HG02973 (cell line): ENCODE results near the gene CHCHD3.

Experiments used
- ATAC-seq: cut with Tn5 transposase; IDR thresholded peaks from one replicate; pipeline ENCODE4 v1.9.1; 2021; ENCODE audit warnings: moderate library complexity; ENCODE audit not compliant: unreplicated experiment

Gene CHCHD3

DNA sequence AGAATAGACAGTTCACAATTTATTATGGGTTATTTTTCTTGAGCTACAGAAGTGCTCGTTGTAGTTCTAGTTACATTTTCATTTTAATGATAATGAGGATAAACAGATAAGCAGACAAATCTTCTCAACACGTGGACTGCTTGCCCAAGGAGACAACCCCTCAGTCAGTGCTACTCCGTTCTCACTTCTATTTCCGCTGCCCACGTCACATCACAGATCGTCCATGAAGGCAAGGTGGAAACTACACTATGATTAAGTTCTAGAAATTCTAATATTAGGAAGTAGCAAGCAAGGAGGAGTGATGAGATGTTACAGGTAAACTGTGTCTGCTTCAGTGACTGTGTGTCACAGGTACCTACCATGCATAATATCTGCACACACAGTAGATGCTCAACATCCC is 210.5 kb downstream of the CHCHD3 start:
- ATAC-seq, result peak; percentile 64

DNA sequence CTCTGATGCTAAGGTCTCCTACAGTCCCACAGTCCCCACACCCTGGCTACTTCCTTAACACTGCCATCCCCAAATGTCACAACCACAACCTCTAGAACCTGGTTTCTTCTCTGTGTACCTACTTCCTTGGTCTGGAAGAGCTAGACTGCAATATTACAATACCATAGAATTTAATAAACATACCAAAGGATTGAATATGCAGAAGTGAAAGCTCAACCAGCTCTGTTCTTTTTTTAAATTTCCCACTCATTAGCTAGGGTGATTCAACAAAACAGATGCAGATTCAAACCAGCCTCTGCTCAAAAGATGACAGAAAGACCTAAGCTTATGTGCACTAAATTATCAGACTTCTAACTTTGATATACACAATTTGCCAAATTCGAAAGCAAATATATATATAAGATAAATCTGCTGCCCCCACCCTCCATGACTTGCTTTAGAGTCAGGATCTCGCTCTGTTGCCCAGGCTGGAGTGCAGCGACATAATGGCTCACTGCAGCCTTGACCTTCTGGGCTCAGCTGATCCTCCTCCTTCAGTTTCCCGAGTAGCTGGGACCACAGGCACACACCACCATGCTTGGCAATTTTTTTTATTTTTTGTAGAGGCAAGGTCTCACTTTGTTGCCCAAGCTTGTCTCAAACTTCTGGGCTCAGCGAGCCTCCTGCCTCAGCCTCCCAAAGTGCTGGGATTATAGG is 212.6 kb downstream of the CHCHD3 start:
- no peak for ATAC-seq

DNA sequence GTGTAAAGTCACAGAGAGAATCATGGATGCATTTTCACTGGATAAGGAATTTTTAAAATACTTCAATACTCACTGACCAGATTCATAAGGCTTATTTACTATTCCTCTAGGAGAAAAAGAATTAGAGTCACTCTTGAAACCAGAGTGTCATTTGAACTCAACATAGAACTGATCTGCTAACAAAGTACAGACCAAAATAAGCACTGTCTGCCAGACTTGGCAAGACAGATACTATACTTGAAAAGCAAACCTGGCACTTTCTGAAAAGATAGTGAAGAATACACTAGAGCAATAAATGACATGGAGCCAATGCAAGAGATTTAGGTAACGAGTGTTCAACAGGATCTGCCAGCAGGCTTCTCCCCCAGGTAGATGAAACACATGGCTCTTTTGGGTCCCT is 215.3 kb downstream of the CHCHD3 start:
- no peak for ATAC-seq

DNA sequence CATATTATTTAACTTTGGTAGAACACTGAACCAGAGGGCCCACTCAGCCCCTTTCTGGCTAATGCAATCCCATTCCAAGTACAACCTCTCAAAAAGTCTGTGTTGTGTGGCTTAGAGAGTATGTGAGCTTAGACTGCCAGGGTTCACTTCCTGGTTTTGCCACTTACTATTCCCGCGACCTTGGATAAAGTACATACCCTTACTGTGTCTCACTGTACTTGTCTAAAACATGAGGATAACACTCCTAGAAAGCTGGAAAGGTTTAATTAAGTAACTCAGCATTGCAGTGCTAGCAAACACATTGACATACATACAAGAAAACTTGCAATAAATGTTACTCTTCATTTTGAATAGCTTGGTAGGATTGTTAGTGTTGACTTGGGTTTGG is 215.8 kb downstream of the CHCHD3 start:
- no peak for ATAC-seq

DNA sequence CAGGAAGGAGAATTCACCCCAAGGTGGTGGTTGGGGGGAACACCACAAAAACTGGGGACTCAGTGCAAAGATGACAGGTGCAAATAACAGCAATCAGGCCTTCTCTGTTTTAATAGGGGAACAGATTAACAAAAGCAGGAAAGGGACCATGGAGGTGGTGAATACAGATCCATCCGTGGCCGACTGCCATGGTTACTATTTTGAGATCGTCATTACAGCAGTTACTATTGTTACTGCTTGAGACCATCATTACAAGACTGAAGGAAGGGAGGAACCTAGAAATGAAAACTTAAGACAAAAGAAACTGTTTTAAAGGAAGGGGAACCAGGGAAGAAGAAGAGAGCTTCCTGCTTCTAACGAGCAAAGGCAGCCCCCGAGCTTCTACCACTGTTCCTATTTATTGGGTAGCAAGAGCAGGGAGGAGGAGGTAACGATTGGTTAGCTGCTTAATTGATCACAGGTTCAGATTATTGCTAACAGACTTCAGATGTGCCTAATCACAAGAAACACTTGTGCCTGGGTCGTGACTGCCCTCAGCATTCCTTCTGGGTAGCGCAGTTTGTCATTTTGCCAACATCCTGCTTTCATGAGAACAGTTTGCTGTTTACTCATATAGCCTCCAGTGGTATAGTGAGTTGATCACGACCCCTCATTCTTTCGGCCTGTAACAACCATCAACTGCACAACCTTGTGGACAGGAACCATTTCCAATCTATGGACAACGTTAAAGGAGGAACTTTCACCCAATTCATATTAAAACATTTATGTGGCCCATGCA is 216.3 kb downstream of the CHCHD3 start:
- ATAC-seq, result no peak

DNA sequence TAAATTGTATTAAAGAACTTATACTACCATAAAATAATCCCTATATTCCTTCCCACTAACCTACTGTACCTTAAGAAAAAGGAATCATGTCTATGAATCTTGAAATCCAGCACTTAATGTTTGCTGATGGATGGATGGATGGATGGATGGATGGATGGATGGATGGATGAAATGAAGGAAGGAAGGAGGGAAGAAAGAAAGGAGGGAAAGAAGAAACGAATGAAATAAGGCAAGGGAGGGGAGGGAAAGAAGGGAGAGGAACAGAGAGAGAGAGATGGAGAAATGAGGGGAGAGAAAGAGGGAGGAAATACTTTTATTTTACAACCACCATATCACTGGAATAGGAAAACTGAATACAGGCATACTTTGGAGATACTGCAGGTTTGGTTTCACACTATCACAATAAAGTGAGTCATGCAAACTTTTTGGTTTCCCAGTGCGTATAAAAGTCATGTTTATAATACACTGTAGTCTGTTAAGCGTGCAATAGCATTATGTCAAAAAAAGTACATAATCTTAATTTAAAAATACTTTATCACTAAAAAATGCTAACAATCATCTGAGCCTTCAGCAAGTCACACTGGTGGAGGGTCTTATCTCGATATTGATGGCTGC is 219.8 kb downstream of the CHCHD3 start:
- no peak for ATAC-seq

DNA sequence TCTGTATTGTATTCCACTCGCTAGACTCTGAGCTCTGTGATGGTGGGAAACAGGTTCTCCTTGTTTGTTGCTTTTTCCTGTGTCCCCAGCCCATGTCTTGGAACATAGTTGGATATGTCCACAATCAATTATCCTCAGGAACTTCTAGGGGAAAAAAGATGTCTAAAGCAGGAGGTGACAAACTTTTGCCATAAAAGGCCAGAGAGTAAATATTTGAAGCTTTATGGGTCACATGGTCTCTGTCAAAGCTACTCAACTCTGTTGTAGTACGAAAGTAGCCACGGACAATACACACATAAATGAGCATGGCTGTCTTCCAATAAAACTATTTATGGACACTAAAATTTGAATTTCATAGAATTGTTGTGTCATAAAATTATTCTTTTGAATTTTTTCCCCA is 220.5 kb downstream of the CHCHD3 start:
- no peak for ATAC-seq

DNA sequence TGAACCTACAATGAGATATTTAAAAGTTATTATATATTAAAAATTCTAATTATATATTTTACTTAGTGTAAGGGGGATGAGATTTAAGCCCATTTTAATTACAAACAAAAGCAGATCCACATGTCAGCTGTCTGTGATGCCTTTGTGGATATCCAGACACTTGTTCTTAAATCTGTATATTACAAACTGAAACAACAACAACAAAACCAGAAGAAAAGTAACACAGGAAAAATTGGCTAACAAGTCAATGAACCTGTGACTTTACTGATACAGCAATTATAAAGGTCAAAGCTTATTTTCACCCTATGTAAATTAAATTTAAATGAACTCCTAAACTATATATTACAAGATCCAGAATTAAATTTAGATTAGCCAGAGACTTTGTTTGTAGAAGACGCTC is 222.7 kb downstream of the CHCHD3 start:
- ATAC-seq, result no peak

DNA sequence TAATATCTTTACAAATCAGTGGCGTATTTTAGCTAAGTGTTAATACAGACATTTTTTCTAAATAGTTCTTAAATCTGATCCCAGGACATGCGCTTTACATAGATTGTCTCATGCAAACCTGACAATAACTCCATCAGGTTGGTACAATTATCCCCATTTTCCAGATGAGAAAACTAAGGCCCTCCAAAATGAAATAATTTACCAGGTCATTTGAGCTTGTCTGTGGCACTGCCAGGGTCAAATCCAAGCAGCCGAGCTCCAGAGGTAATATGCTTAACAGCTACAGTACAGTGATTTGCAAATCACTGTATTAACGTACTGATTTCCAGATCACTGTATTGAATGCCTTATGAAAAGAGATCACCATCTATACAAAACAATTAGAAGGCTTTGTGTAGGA is 223.1 kb downstream of the CHCHD3 start:
- no peak for ATAC-seq

DNA sequence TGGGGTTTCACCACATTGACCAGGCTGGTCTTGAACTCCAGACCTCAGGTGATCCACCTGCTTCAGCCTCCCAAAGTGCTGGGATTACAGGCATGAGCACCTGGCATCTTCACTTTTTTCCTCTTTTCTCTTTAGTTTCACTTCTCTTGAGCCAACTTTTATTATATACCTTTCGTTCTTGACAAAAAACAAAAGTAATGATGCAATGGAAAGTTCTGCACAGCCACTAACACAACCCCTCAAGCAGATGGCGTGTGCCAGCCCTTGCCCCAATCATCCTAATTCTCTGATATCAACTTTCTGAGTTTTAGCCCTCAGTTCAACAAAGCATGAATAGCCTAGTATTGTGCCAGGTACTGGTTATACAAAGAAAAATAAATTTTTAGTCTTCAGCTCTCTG is 223.6 kb downstream of the CHCHD3 start:
- ATAC-seq, result no peak

DNA sequence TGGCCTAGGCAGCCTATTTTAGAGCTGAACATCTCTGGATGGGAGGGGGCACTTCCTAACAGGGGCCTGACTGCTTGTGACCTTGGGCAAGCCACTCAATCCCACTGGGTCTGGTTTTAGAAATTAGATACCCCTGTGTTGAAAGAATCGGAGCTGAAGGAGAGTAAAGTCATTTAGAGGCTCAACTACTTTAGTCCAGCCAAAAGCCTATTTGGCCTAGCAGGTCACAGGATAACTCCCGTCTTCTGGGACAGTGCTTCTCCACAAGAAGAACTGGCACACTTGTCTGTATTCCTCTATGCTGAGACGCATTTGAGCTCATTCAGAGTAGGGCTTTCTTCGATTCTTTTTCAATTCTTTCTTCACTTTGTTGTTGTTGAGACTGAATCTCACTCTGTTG is 224.2 kb downstream of the CHCHD3 start:
- no peak for ATAC-seq

DNA sequence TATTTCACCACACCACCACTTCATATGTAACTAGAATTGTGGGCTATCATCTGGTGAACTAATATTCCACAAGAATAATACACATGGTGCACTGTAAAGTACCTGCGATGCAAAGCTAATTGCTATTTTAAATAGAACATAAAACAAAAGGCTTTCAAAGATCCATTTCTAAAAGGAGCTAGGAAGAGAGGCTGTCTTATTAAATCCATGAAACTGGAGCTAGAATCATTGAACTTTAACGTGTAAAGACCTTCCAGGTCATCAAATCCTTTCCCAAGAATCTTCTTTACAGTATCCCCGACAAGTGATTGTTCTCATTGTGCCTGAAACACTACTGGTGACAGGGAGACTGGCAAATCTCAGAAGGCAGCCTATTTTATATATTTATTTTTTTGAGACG is 224.9 kb downstream of the CHCHD3 start:
- ATAC-seq, result no peak

DNA sequence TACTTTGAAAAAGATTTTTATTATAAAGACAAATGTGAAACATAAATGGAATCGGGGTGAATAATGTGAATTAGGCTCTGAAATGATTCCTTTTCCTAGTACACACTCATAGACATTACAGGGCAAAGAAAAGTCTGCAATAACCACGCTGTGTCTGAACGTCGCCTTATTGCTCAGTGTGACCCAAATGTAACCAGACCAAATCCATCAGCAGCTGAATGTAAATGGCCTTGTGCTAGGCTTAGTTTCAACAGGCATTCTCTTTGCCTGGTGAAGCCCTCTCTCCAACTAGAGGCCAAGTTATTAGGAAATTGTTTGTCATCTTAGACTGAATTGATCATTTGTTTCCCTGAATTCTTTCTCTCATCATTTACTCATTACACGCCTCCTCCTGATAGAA is 225.5 kb downstream of the CHCHD3 start:
- no peak for ATAC-seq

DNA sequence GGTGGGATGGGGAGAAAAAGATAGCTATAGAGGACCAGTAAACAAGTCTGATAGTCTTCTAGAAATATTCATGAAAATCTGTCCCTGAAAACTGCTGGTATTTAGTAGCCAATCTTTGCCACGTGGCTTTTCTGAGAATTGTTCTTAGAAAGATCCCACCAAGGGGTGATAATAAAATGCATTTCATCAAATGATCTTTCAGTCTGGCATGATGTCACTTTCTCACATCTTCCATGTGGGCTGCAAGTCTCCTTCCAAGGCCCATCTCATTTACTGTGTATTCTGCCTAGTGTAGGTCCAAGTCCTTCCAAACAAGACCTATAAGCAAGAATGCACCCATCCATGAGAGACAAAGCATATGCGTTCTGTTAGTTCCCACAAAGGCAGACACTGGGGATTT is 226.0 kb downstream of the CHCHD3 start:
- ATAC-seq, result no peak

DNA sequence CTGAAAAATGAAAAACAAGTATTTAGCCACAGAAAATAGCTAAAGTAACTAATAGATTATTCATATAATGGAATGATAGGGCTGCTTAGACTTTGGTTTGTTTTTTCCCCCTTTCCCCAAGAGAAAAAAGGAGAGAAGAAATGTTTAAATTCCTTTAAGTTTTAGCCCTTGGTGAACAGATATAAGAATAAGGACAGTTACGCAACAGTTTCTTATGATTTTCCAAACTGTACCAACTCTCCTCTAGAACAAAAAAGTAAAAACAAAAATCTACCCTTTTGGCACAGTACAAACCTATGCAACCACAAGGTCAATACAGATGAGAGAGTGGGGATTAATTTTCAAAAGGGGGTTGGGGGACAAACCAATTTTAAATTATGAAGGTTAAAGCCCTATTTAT is 227.7 kb downstream of the CHCHD3 start:
- no peak for ATAC-seq

DNA sequence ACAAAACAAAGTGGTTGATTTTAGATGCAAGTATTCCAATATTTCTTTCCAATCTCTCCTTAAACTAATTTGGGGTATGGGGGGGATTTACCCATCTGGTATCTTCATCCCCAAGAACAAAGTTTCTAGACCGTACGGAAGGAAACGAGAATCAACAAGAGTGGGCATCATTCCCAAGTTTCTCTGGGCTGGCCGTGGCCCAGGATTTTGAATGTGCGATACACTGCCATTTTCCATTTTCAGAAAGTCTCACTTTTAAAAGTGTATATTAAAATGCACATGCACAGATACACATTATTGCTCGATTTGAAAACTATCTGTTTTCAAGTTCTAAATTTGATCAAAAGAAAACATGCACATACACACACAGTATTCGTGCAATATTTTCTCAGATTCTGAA is 234.5 kb downstream of the CHCHD3 start:
- no peak for ATAC-seq

DNA sequence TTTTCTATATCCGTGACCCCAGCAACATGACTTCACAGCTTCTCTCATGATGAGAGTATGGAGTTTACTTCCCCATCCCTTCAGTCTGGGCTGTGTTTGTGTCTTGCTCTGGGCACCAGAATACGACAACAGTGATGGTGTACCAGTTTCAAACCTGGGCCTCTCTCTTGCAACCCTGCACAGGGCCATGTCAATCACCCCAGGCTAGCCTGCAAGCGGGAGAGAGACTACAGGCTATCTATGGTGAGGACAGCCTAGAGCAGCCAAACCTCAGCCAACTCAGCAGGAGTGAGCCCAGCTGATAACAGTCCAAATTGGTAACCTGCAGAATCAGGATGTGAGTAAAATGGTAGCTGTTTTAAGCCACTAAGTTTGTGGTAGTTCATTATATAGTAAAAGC is 235.8 kb downstream of the CHCHD3 start:
- ATAC-seq, result no peak

DNA sequence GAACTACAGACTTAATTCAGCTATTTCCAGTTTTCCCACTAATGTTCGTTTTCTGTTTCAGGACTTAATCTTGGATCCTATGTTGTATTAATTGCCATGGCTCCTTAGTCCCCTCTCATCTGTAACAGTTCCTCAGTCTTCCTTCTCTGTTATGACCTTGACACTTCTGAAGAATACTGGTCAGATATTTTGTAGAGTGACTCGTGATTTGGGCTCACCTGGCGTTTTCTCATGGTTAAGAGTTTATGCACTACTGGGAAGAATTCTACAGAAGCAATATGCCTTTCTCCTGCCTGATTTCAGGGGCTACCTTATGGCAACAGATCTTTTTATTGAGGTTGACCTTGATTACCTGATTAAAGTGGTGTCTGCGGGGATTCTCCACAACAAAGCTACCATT is 239.4 kb downstream of the CHCHD3 start:
- ATAC-seq, result no peak

DNA sequence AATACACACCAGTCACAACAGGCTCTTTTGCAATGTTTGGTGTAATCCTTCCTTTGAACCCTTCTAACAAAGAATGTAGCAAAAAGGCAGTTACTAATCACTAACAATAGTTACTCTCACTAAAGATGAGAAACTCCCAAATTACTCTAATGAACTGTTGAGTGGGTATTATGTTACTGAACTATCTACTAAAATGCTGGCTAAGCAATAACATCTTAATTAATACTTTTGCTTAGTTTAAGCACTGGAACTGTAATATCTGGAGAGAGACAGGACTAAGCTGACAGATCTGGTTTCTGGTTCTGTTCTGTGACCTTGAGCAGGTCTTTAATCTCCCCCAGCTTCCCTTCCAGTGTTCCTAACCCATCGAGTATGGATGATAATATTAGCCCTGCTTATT is 241.7 kb downstream of the CHCHD3 start:
- no peak for ATAC-seq

DNA sequence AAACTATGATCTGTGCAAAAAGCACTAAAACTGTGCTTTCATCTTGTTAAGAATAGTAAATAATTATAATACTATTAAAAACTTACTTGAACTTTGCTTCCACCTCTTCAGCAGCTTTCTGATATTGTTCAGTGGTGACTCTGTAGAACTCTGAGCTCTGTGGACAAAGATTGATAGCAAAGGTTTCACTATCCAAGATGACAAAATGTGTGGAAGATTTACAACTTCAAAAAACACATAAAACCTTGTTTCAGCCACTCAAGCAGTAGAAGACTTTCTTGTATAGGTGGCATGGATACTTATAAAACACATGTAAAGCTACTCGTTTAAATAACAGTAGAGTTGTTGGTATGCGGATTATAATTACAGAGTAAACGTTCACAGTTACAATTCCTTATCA is 243.6 kb downstream of the CHCHD3 start:
- no peak for ATAC-seq

DNA sequence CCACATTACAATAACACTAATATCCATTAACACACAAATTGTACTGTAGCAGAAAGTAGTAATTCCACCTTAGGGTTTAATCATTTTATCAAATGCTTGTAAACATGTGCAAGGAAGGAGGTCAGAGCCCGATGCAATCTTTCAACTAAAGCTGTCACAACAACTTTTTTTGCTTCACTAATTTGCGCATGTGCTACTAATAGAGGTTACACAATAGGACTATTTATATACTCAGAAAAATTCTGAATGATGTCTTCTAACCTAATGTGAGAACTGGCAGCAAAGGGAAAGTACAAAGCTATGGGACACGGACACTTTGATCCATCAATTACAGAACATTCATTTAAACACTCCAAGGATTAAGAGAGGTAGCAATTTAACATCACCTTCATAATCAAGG is 244.4 kb downstream of the CHCHD3 start:
- ATAC-seq, result no peak

DNA sequence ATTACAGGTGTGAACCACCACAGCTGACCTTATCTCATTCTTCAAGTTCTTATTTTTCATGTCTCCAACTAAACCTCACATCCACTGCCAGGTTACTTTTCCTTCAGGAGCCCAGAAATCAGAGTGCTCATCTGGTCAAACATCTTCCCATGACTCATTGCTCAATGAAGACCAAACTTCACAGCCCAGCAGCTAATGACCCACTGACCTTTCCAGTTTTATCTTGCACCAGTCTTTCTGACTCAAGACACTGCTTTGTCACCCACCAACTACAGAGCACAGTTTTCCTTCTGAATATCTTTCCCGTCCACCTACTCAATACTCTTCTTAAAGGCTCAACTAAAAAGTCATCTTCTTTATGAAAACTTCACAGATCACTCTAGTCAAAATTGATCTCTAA is 245.1 kb downstream of the CHCHD3 start:
- ATAC-seq, result no peak
